H1 (cell line): ENCODE measurements around the gene KATNIP. TPM values are rescaled to one million over a fixed set of nuclear protein-coding genes. Genes with fewer than 3 reads are reported as not detected.

Source experiments
- CTCF ChIA-PET: fragments of 300-600 bp; sonication (Branson Sonifier 250); formaldehyde crosslinking; loops from one replicate; lab custom pipeline; 2021; ENCODE audit not compliant: partially characterized antibody; lab: Charles Lee
- POLR2A ChIA-PET: fragments of 300-600 bp; sonication (Branson Sonifier 250); formaldehyde crosslinking; loops from one replicate; lab custom pipeline; 2021; ENCODE audit warnings: inconsistent platforms; ENCODE audit not compliant: partially characterized antibody; lab: Charles Lee
- DNase-seq, 2 experiments: peaks; one replicate each; pipeline versions ENCODE4 v3.0.0 to v3.0.0-alpha.2; 2010 to 2022; ENCODE audit warnings: low spot score in 2 of 2, low read depth in 1 of 2, mixed read lengths in 1 of 2
- FAIRE-seq: peaks from 2 replicates; lab custom pipeline; 2011; peaks lifted over from hg19 to GRCh38; lab: Jason Lieb, UNC
- H2AFZ ChIP-seq: 2 replicates; pipeline ENCODE4 v1.8.1; 2012; ENCODE audit warnings: low read length, inconsistent platforms
- H2AK5ac ChIP-seq: 2 replicates; pipeline ENCODE4 v1.6.1; 2013; ENCODE audit warnings: low read depth, low read length
- H2BK120ac ChIP-seq: replicated peaks from 2 replicates; pipeline ENCODE3; 2013; ENCODE audit warnings: low read depth, low read length, inconsistent platforms
- H2BK12ac ChIP-seq: 2 replicates; pipeline ENCODE4 v1.6.1; 2013; ENCODE audit warnings: low read depth, low read length
- H2BK15ac ChIP-seq: 2 replicates; pipeline ENCODE4 v1.6.1; 2013; ENCODE audit warnings: low read length
- H2BK20ac ChIP-seq: 2 replicates; pipeline ENCODE4 v1.6.1; 2013; ENCODE audit warnings: low read length
- H2BK5ac ChIP-seq: 2 replicates; pipeline ENCODE4 v1.6.1; 2013; ENCODE audit warnings: low read depth, low read length
- H3K14ac ChIP-seq: 2 replicates; pipeline ENCODE4 v1.6.1; 2013; ENCODE audit warnings: inconsistent platforms; ENCODE audit not compliant: insufficient read length
- H3K18ac ChIP-seq: 2 replicates; pipeline ENCODE4 v1.6.1; 2013; ENCODE audit warnings: low read length; ENCODE audit errors: extremely low read depth
- H3K23ac ChIP-seq: 2 replicates; pipeline ENCODE4 v1.6.1; 2013; ENCODE audit warnings: inconsistent platforms; ENCODE audit not compliant: insufficient read length
- H3K23me2 ChIP-seq: 2 replicates; pipeline ENCODE4 v1.6.1; 2013; ENCODE audit warnings: low read depth, low read length
- H3K27ac ChIP-seq: 2 replicates; pipeline ENCODE4 v1.6.1; 2011; ENCODE audit warnings: low read depth, low read length, inconsistent platforms
- H3K27me3 ChIP-seq, 4 experiments: replicated peaks in 1 of 4; 1 replicate in 1 of 4; 2 replicates in 3 of 4; pipeline versions ENCODE4 v1.6.1 to v1.8.1; 2011 to 2013; ENCODE audit warnings: low read length in 3 of 4, mild to moderate bottlenecking in 3 of 4, inconsistent platforms in 2 of 4, mixed read lengths in 2 of 4, moderate library complexity in 1 of 4; ENCODE audit not compliant: control insufficient read depth in 3 of 4, insufficient read depth in 3 of 4; ENCODE audit errors: extremely low read depth in 1 of 4
- H3K36me3 ChIP-seq, 4 experiments: 2 replicates each; pipeline versions ENCODE4 v1.6.1 to v1.8.1; 2011 to 2013; ENCODE audit warnings: mild to moderate bottlenecking in 4 of 4, low read length in 3 of 4, moderate library complexity in 2 of 4, control low read depth in 1 of 4, inconsistent platforms in 1 of 4; ENCODE audit not compliant: insufficient read depth in 4 of 4, control insufficient read depth in 2 of 4
- H3K4ac ChIP-seq: replicated peaks from 2 replicates; pipeline ENCODE3; 2013; ENCODE audit warnings: low read length, low read depth, mixed read lengths, inconsistent platforms; ENCODE audit not compliant: insufficient read length
- H3K4me1 ChIP-seq, 4 experiments: replicated peaks in 1 of 4; 1 replicate in 1 of 4; 2 replicates in 3 of 4; pipeline versions ENCODE4 v1.6.1 to v1.8.1; 2011 to 2013; ENCODE audit warnings: low read length in 3 of 4, inconsistent platforms in 2 of 4, mixed read lengths in 1 of 4; ENCODE audit not compliant: insufficient read depth in 4 of 4, control insufficient read depth in 3 of 4
- H3K4me2 ChIP-seq, 2 experiments: 2 replicates each; pipeline versions ENCODE4 v1.6.1 to v1.8.1; 2011 to 2013; ENCODE audit warnings: low read depth in 2 of 2, low read length in 2 of 2, control low read depth in 1 of 2, inconsistent platforms in 1 of 2, mild to moderate bottlenecking in 1 of 2; ENCODE audit not compliant: insufficient read depth in 1 of 2
- H3K4me3 ChIP-seq, 4 experiments: fragments of 200-600, 300-600 bp in 1 of 4; sonication (generic), shearing (Covaris generic), sonication (Bioruptor Twin) in 1 of 4; 2 replicates each; pipeline versions ENCODE4 v1.5.1 to v1.8.1; 2011 to 2016; ENCODE audit warnings: low read length in 4 of 4, low read depth in 3 of 4, control low read depth in 2 of 4, inconsistent platforms in 2 of 4, mild to moderate bottlenecking in 2 of 4, mixed read lengths in 1 of 4, moderate library complexity in 1 of 4; ENCODE audit not compliant: insufficient read depth in 2 of 4; ENCODE audit errors: extremely low read depth in 1 of 4
- H3K56ac ChIP-seq: replicated peaks from 2 replicates; pipeline ENCODE3; 2013; ENCODE audit warnings: low read depth, mild to moderate bottlenecking, mixed read lengths, low read length, inconsistent platforms; ENCODE audit not compliant: insufficient read length
- H3K79me1 ChIP-seq: 2 replicates; pipeline ENCODE4 v1.6.1; 2013; ENCODE audit warnings: low read depth, low read length, control low read depth
- H3K79me2 ChIP-seq, 2 experiments: 2 replicates each; pipeline versions ENCODE4 v1.6.1 to v1.8.1; 2012 to 2013; ENCODE audit warnings: low read length in 2 of 2, mild to moderate bottlenecking in 2 of 2, inconsistent platforms in 1 of 2; ENCODE audit not compliant: insufficient read depth in 2 of 2, control insufficient read depth in 1 of 2
- H3K9ac ChIP-seq, 4 experiments: replicated peaks in 1 of 4; 1 replicate in 1 of 4; 2 replicates in 3 of 4; pipeline versions ENCODE4 v1.6.1 to v1.8.1; 2011 to 2013; ENCODE audit warnings: low read depth in 3 of 4, low read length in 3 of 4, control low read depth in 2 of 4, mild to moderate bottlenecking in 2 of 4, moderate library complexity in 2 of 4, inconsistent platforms in 1 of 4; ENCODE audit errors: extremely low read depth in 1 of 4
- H3K9me3 ChIP-seq, 2 experiments: 2 replicates each; pipeline versions ENCODE4 v1.6.1 to v1.8.1; 2012 to 2013; ENCODE audit warnings: mild to moderate bottlenecking in 2 of 2, moderate library complexity in 2 of 2, control low read depth in 1 of 2, inconsistent platforms in 1 of 2, low read depth in 1 of 2, low read length in 1 of 2, mixed read lengths in 1 of 2; ENCODE audit not compliant: insufficient read depth in 2 of 2
- H4K20me1 ChIP-seq, 2 experiments: replicated peaks in 1 of 2; 2 replicates each; pipeline versions ENCODE3 to v1.8.1; 2011 to 2013; ENCODE audit warnings: inconsistent platforms in 2 of 2, low read length in 2 of 2, mild to moderate bottlenecking in 1 of 2; ENCODE audit not compliant: insufficient read depth in 2 of 2, control insufficient read depth in 1 of 2
- H4K5ac ChIP-seq: 2 replicates; pipeline ENCODE4 v1.6.1; 2013; ENCODE audit warnings: low read length, low read depth, mixed read lengths, inconsistent platforms; ENCODE audit not compliant: insufficient read length
- H4K8ac ChIP-seq: 2 replicates; pipeline ENCODE4 v1.8.0; 2013; ENCODE audit warnings: mild to moderate bottlenecking, moderate library complexity, low read length, inconsistent platforms; ENCODE audit not compliant: insufficient read depth; ENCODE audit errors: extremely low read depth
- H4K91ac ChIP-seq: replicated peaks from 2 replicates; pipeline ENCODE3; 2013; ENCODE audit warnings: low read length, mixed read lengths, inconsistent platforms; ENCODE audit not compliant: insufficient read length
- NRF1 ChIP-seq: IDR thresholded peaks from 2 replicates; pipeline ENCODE4 v1.6.1; 2011; ENCODE audit warnings: mild to moderate bottlenecking, low read depth, low read length, improper control_type of control experiment
- RBBP5 ChIP-seq: IDR thresholded peaks from 2 replicates; pipeline ENCODE4 v1.7.1; 2012; ENCODE audit warnings: low read depth, mild to moderate bottlenecking, inconsistent platforms, low read length, moderate library complexity, borderline replicate concordance
- WGBS, 2 experiments: shearing (Covaris generic) in 1 of 2; methylation state at CpG; one replicate each; pipeline versions ENCODE4 v1.1.6 to v1.1.7; 2013 to 2015; ENCODE audit warnings: low lambda C conversion rate in 2 of 2, mixed read lengths in 2 of 2, inconsistent platforms in 1 of 2, low coverage in 1 of 2, missing lambda C conversion rate in 1 of 2; ENCODE audit not compliant: insufficient replicate concordance in 2 of 2, insufficient coverage in 1 of 2, insufficient read length in 1 of 2; ENCODE audit errors: extremely low coverage in 1 of 2, missing lambda C conversion rate in 1 of 2; 5-methylcytosine and 5-hydroxymethylcytosine counted together
- polyA plus RNA-seq, 7 experiments: library from polyadenylated mRNA; depleted of rRNA in 3 of 7; stranded (reverse) in 5 of 7; unstranded in 2 of 7; fragments of >200 nt in 5 of 7; fragments of 200-250 nt in 2 of 7; gene quantifications; 1 replicate in 5 of 7; 2 replicates in 1 of 7; 4 replicates in 1 of 7; pipeline versions ENCODE4 v1.2.1 to v1.2.3, GENCODE V29; 2011 to 2013; ENCODE audit warnings: missing spikeins in 2 of 7, mixed read lengths in 2 of 7
- total RNA-seq: library from RNA; stranded (reverse); fragmentation: NEBNext Ultra II Directional; extraction: Animal tissue kit (Norgen Biotek cat#: 25700); gene quantifications from 2 replicates; pipeline ENCODE4 v1.2.1, GENCODE V29; 2021

The KATNIP gene
- total and polyA plus RNA-seq, 2 of the 8 experiments (the other 6 are each of a cell fraction or from before 2014, with no cell fraction given) = 7.9 to 20.0 TPM

- Histone ChIP-seq H3K27me3 (no peaks in the 10 kb centered on the region), H3K23me2 (no peaks in the 10 kb centered on the region), H2AK5ac (no peak overlapping the region), H3K36me3 (no peaks in the 10 kb centered on the region), H3K9me3 (no peaks in the 10 kb centered on the region), H4K91ac (no peak overlapping the region), H3K4ac (no peak overlapping the region), H4K8ac (no peak overlapping the region), H3K79me2 (no peaks in the 10 kb centered on the region), H3K4me2 (no peak overlapping the region), H3K4me3 (no peak overlapping the region), H4K5ac (no peak overlapping the region), H3K79me1 (no peaks in the 10 kb centered on the region), H2BK12ac (no peak overlapping the region), H4K20me1 (no peaks in the 10 kb centered on the region), H2BK20ac (no peak overlapping the region), H3K23ac (no peak overlapping the region), H2BK15ac (no peak overlapping the region), H2BK5ac (no peak overlapping the region), H2BK120ac (no peak overlapping the region), H2AFZ (no peak overlapping the region), H3K18ac (no peak overlapping the region), H3K4me1 (peaks cover 0 to 19% (median 8%) of the 10 kb centered on the region in 4 experiments; a peak in 6 of 7 replicates), H3K14ac (no peak overlapping the region), H3K27ac (no peak overlapping the region), H3K56ac (no peak overlapping the region), H3K9ac (no peak overlapping the region)
- DNase-seq (no peak), FAIRE-seq (no peak)
- CTCF ChIA-PET = interaction anchor here (1.3 to 4.6 kb wide), 4 partner anchors 9 to 102 kb away, joined by 3 to 19 read pairs (median 6); no protein-coding TSS in a partner anchor
- 85% methylated on average over 6 of the region's 6 CpGs; no CpG with 5 or more reads in 1 of the 2 experiments for WGBS, 2 experiments
- POLR2A ChIA-PET = no interaction called here
- TF ChIP-seq RBBP5 (no peak), NRF1 (no peak)
These were observed 46.0 kb downstream of the KATNIP start for GRCh38 chr16:27595993-27596392.
